ENCODE measurements around the gene CD55.

The CD55 gene

GRCh38 chr1:207361889-207362288 is 40.4 kb downstream of the CD55 start:
- WGBS, 2 experiments: 88 to 90% methylated on average over 2 of the region's 2 CpGs
- no peak overlapping the region for H3K4me3 ChIP-seq (ENCODE audit: insufficient read depth, low read depth, low read length)
- no peak overlapping the region for H3K27ac ChIP-seq (ENCODE audit: insufficient read depth, low read depth, low read length, poor library complexity, severe bottlenecking)
- no peaks in the 10 kb centered on the region for H3K9me3 ChIP-seq (ENCODE audit: control insufficient read depth, low read length)
- H3K36me3 ChIP-seq (ENCODE audit: control insufficient read depth, insufficient read depth, low read length): no peaks in the 10 kb centered on the region
- H3K27me3 ChIP-seq (ENCODE audit: control insufficient read depth, insufficient read depth, low read length, poor library complexity, severe bottlenecking): no peaks in the 10 kb centered on the region
- H3K4me1 ChIP-seq (ENCODE audit: control insufficient read depth, insufficient read depth, low read length): no peaks in the 10 kb centered on the region

- 91 to 94% methylated on average over 6 of the region's 6 CpGs for WGBS, 2 experiments
- no peak overlapping the region for H3K4me3 ChIP-seq (ENCODE audit: insufficient read depth, low read depth, low read length)
- H3K9me3 ChIP-seq (ENCODE audit: control insufficient read depth, low read length): no peaks in the 10 kb centered on the region
- no peaks in the 10 kb centered on the region for H3K27me3 ChIP-seq (ENCODE audit: control insufficient read depth, insufficient read depth, low read length, poor library complexity, severe bottlenecking)
- H3K4me1 ChIP-seq (ENCODE audit: control insufficient read depth, insufficient read depth, low read length): no peaks in the 10 kb centered on the region
- H3K36me3 ChIP-seq (ENCODE audit: control insufficient read depth, insufficient read depth, low read length): no peaks in the 10 kb centered on the region
- no peak overlapping the region for H3K27ac ChIP-seq (ENCODE audit: insufficient read depth, low read depth, low read length, poor library complexity, severe bottlenecking)
Observed at GRCh38 chr1:207362962-207363860, 41.7 kb downstream of the CD55 start.

DNA sequence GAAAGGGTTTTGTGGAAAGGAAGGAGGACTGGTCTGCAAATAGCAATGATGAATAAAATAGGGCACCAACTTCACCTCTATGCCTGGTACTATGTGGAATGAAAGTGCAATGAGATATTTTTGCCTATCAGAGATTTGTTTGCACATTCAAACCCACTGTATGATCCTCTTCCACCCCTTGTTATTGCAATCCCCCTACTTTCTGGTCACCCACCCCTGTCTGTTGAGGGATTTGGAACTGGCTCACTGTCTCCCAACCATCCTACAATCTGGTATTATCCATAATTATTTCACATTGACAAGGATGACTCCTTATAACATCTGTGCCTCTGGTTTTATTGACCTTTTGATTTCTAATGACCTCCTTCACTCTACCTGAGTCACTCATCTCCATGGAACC is 42.4 kb downstream of the CD55 start:
- H3K4me1 ChIP-seq (ENCODE audit: control insufficient read depth, insufficient read depth, low read length): no peaks in the 10 kb centered on the region
- no peaks in the 10 kb centered on the region for H3K36me3 ChIP-seq (ENCODE audit: control insufficient read depth, insufficient read depth, low read length)
- no peaks in the 10 kb centered on the region for H3K9me3 ChIP-seq (ENCODE audit: control insufficient read depth, low read length)
- no peak overlapping the region for H3K4me3 ChIP-seq (ENCODE audit: insufficient read depth, low read depth, low read length)
- H3K27me3 ChIP-seq (ENCODE audit: control insufficient read depth, insufficient read depth, low read length, poor library complexity, severe bottlenecking): no peaks in the 10 kb centered on the region
- H3K27ac ChIP-seq (ENCODE audit: insufficient read depth, low read depth, low read length, poor library complexity, severe bottlenecking): no peak overlapping the region

GRCh38 chr1:207364614-207365013 is 43.1 kb downstream of the CD55 start:
- Histone ChIP-seq H3K27me3 (ENCODE audit: control insufficient read depth, insufficient read depth, low read length, poor library complexity, severe bottlenecking) (no peaks in the 10 kb centered on the region), H3K27ac (ENCODE audit: insufficient read depth, low read depth, low read length, poor library complexity, severe bottlenecking) (no peak overlapping the region), H3K36me3 (ENCODE audit: control insufficient read depth, insufficient read depth, low read length) (no peaks in the 10 kb centered on the region), H3K4me1 (ENCODE audit: control insufficient read depth, insufficient read depth, low read length) (no peaks in the 10 kb centered on the region), H3K9me3 (ENCODE audit: control insufficient read depth, low read length) (no peaks in the 10 kb centered on the region), H3K4me3 (ENCODE audit: insufficient read depth, low read depth, low read length) (no peak overlapping the region)
- 88 to 90% methylated on average over 1 of the region's 1 CpG for WGBS, 2 experiments

DNA sequence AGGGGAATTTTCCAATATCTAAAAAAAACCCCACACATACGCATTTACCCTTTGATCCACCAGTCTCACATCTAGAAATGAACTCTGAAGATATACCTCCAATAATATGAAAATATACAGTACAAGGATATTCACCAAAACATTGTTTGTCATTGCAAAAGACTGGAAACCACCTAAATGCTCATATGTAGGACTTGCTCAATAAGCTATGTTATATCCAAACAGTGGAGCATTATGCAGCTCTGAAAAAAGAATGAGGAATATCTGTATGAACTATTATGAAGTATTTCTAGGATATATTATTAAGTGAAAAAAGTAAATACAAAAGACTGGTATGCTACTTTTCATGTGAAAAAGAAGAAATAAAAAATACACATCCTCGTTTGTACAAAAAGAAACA is 43.6 kb downstream of the CD55 start:
- no peak overlapping the region for H3K27ac ChIP-seq (ENCODE audit: insufficient read depth, low read depth, low read length, poor library complexity, severe bottlenecking)
- WGBS, 2 experiments: 95% methylated on average over 2 of the region's 2 CpGs; no CpG with 5 or more reads in 1 of the 2 experiments
- no peaks in the 10 kb centered on the region for H3K36me3 ChIP-seq (ENCODE audit: control insufficient read depth, insufficient read depth, low read length)
- H3K9me3 ChIP-seq (ENCODE audit: control insufficient read depth, low read length): no peaks in the 10 kb centered on the region
- H3K4me3 ChIP-seq (ENCODE audit: insufficient read depth, low read depth, low read length): no peak overlapping the region
- H3K4me1 ChIP-seq (ENCODE audit: control insufficient read depth, insufficient read depth, low read length): no peaks in the 10 kb centered on the region
- no peaks in the 10 kb centered on the region for H3K27me3 ChIP-seq (ENCODE audit: control insufficient read depth, insufficient read depth, low read length, poor library complexity, severe bottlenecking)

- H3K4me3 ChIP-seq (ENCODE audit: insufficient read depth, low read depth, low read length): no peak overlapping the region
- no peaks in the 10 kb centered on the region for H3K9me3 ChIP-seq (ENCODE audit: control insufficient read depth, low read length)
- H3K27ac ChIP-seq (ENCODE audit: insufficient read depth, low read depth, low read length, poor library complexity, severe bottlenecking): no peak overlapping the region
- no peaks in the 10 kb centered on the region for H3K27me3 ChIP-seq (ENCODE audit: control insufficient read depth, insufficient read depth, low read length, poor library complexity, severe bottlenecking)
- H3K36me3 ChIP-seq (ENCODE audit: control insufficient read depth, insufficient read depth, low read length): no peaks in the 10 kb centered on the region
- no peaks in the 10 kb centered on the region for H3K4me1 ChIP-seq (ENCODE audit: control insufficient read depth, insufficient read depth, low read length)
- 100% methylated on average over 1 of the region's 2 CpGs for WGBS, 2 experiments
Observed at GRCh38 chr1:207366022-207366421, 44.5 kb downstream of the CD55 start.

- Histone ChIP-seq H3K9me3 (ENCODE audit: control insufficient read depth, low read length) (no peaks in the 10 kb centered on the region), H3K27ac (ENCODE audit: insufficient read depth, low read depth, low read length, poor library complexity, severe bottlenecking) (no peak overlapping the region), H3K4me3 (ENCODE audit: insufficient read depth, low read depth, low read length) (no peak overlapping the region), H3K27me3 (ENCODE audit: control insufficient read depth, insufficient read depth, low read length, poor library complexity, severe bottlenecking) (no peaks in the 10 kb centered on the region), H3K4me1 (ENCODE audit: control insufficient read depth, insufficient read depth, low read length) (no peaks in the 10 kb centered on the region), H3K36me3 (ENCODE audit: control insufficient read depth, insufficient read depth, low read length) (no peaks in the 10 kb centered on the region)
Observed at GRCh38 chr1:207388721-207389120, 67.2 kb downstream of the CD55 start.

DNA sequence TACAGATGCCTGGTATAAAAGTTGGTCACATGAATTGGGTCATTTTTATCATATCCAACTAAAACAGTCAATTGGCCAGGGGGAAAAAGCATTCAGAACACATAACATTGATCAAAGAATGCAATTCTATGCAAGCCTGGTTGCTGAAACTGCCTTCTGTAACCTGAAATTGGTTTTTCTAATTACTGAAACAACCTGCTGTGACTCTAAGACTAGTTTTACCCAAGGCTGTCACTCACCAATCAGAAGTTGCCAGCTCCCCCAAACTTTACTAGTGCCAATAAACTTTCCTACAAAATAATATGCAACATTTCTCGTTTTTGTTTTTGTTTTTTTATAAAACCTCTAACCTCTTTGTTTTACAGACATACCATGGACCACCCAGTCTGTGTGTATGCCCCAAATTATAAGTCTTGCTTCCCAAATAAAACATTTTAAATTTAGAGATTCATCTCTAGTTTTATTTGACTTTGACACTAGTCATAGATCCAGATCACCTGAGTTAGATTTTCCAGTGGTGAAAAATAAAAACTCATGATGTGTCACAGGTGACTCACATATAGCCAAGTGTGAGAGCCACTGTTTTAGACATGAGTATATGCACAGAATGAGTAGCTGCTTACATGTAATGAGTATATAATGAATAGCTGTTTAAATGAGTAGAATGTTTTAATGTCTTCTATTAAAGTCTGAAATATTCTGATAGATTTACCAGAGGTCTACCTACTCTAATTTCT is 68.4 kb downstream of the CD55 start:
- 70 to 82% methylated on average over 1 of the region's 1 CpG for WGBS, 2 experiments
- Histone ChIP-seq H3K4me1 (ENCODE audit: control insufficient read depth, insufficient read depth, low read length) (no peaks in the 10 kb centered on the region), H3K27me3 (ENCODE audit: control insufficient read depth, insufficient read depth, low read length, poor library complexity, severe bottlenecking) (no peaks in the 10 kb centered on the region), H3K4me3 (ENCODE audit: insufficient read depth, low read depth, low read length) (no peak overlapping the region), H3K9me3 (ENCODE audit: control insufficient read depth, low read length) (no peaks in the 10 kb centered on the region), H3K36me3 (ENCODE audit: control insufficient read depth, insufficient read depth, low read length) (no peaks in the 10 kb centered on the region), H3K27ac (ENCODE audit: insufficient read depth, low read depth, low read length, poor library complexity, severe bottlenecking) (no peak overlapping the region)

DNA sequence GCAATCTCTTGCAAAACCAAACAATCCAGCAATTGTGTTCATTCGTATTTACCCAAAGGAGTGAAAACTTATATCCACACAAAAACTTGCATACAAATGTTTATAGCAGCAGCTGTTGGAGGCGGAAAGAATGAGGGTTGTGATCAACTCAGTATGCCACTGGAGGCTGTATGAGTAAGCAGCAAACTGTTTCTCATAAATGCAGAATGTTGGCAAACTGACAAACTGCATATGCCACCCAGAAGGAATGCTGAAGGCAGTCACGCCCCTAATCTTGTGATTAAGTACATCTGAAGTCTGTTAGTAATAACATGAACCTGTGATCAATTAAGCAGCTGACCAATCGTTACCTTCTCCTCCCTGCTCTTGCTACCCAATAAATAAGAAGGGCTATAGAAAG is 72.1 kb downstream of the CD55 start:
- Histone ChIP-seq H3K4me3 (ENCODE audit: insufficient read depth, low read depth, low read length) (no peak overlapping the region), H3K36me3 (ENCODE audit: control insufficient read depth, insufficient read depth, low read length) (no peaks in the 10 kb centered on the region), H3K9me3 (ENCODE audit: control insufficient read depth, low read length) (no peaks in the 10 kb centered on the region), H3K4me1 (ENCODE audit: control insufficient read depth, insufficient read depth, low read length) (no peaks in the 10 kb centered on the region), H3K27me3 (ENCODE audit: control insufficient read depth, insufficient read depth, low read length, poor library complexity, severe bottlenecking) (no peaks in the 10 kb centered on the region), H3K27ac (ENCODE audit: insufficient read depth, low read depth, low read length, poor library complexity, severe bottlenecking) (no peak overlapping the region)
- WGBS, 2 experiments: 92 to 96% methylated on average over 4 of the region's 4 CpGs

DNA sequence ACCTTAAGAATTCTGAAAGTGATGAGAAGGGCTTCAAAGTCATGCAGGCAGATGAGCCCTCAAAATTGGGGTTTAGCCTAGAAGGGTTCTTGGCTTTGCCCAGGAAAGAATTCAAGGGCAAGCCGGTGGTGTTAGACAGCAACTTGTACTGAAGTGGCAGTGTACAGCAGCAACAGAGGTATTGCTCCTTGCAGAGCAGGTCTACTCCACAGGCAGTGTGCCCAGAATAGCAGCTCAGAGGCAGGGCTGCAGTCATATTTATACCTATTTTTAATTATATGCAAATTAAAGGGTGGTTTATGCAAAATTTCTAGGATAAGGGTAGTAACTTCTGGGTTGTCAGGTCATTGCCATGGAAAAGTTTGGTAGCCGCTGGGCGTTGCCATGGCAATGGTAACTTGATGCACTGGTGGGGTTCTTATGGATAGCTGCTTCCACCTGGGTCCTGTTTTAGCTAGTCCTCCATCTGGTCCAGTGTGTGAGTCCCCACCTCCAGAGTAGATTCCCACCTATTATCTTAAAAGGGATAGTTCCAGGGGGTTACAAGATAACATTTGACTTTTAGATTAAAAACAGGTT is 74.8 kb downstream of the CD55 start:
- Histone ChIP-seq H3K9me3 (ENCODE audit: control insufficient read depth, low read length) (no peaks in the 10 kb centered on the region), H3K27me3 (ENCODE audit: control insufficient read depth, insufficient read depth, low read length, poor library complexity, severe bottlenecking) (no peaks in the 10 kb centered on the region), H3K36me3 (ENCODE audit: control insufficient read depth, insufficient read depth, low read length) (no peaks in the 10 kb centered on the region), H3K4me3 (ENCODE audit: insufficient read depth, low read depth, low read length) (no peak overlapping the region), H3K27ac (ENCODE audit: insufficient read depth, low read depth, low read length, poor library complexity, severe bottlenecking) (no peak overlapping the region), H3K4me1 (ENCODE audit: control insufficient read depth, insufficient read depth, low read length) (no peaks in the 10 kb centered on the region)
- WGBS, 2 experiments: 66 to 75% methylated on average over 3 of the region's 3 CpGs
